ENCODE results near the gene PHACTR1.

- TF ChIP-seq EZH2 (IDR thresholded peaks at IDR 0.05), result no peak
- no peak for TF ChIP-seq FOXP2 (optimal IDR thresholded peaks at IDR 0.05; ENCODE audit: control extremely low read depth, extremely low read length, insufficient read depth)
These were observed 591.0 kb downstream of the PHACTR1 start for GRCh38 chr6:13307508-13307995.

All from SK-N-MC (cell line).